Lower leg skin (tissue), 3 donors: ENCODE results near the gene RAB3C.

ENCODE experiments used
- CTCF ChIP-seq, 3 donors: fragments of 450-650 bp; IDR thresholded peaks; one replicate each; pipeline ENCODE4 v1.5.1; 2016; ENCODE audit warnings: antibody characterized with exemption in 3 of 3, mild to moderate bottlenecking in 3 of 3, moderate library complexity in 2 of 3
- POLR2A ChIP-seq, 2 donors: fragments of 450-650 bp; IDR thresholded peaks; one replicate each; pipeline ENCODE4 v1.6.1; 2016 to 2017; ENCODE audit warnings: antibody characterized with exemption in 2 of 2, mild to moderate bottlenecking in 1 of 2, moderate library complexity in 1 of 2

DNA sequence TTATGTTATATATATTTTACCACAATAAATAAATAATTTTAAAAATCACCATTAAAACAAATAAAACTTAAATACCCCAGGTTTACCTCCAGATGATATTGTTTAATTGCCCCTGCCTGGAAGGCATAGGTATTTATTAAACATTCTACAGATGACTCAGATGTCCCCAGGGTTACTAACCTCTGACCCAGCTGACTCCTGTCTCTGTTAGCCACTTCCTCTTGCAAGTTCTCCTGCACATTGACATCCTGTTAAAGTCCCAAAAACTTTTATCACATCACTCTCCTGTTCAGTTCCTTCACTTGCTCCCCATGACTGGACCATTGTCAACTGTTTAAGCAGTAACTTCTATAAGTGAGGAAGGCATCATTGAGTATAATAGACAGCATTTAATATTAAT lies 37.0 kb upstream of the RAB3C start:
- no peak for TF ChIP-seq POLR2A (IDR thresholded peaks at IDR 0.05)
- no peak for TF ChIP-seq CTCF (IDR thresholded peaks at IDR 0.05)
